Testis (tissue), 3 donors: Measurements from ENCODE around the gene SH3RF2. TPM values are rescaled to one million over a fixed set of nuclear protein-coding genes. Genes with fewer than 3 reads are reported as not detected.
"Not testable (repeated sequence)": the region's sequence is repeated elsewhere in the genome, so short reads cannot be mapped to it uniquely, and the experiment has no call there.

Source experiments
- DNase-seq: peaks from one replicate; pipeline ENCODE4 v3.0.0-alpha.2; 2019
- H3K27ac ChIP-seq, 2 donors: fragments of 200-600 bp; sonication (generic); one replicate each; pipeline ENCODE4 v1.5.1; 2019
- H3K27me3 ChIP-seq: fragments of 200-600 bp; sonication (generic); one replicate; pipeline ENCODE4 v1.5.1; 2019
- H3K36me3 ChIP-seq: fragments of 200-600 bp; sonication (generic); one replicate; pipeline ENCODE4 v1.5.1; 2017; ENCODE audit warnings: low read depth; ENCODE audit errors: missing control alignments
- H3K4me1 ChIP-seq: fragments of 200-600 bp; sonication (generic); one replicate; pipeline ENCODE4 v1.5.1; 2019
- H3K4me3 ChIP-seq, 2 donors: fragments of 200-600 bp; sonication (generic); one replicate each; pipeline ENCODE4 v1.5.1; 2017 to 2019
- H3K9me3 ChIP-seq: fragments of 200-600 bp; sonication (generic); one replicate; pipeline ENCODE4 v1.5.1; 2017
- POLR2A ChIP-seq: fragments of 450-650 bp; IDR thresholded peaks from one replicate; pipeline ENCODE4 v1.6.1; 2017; ENCODE audit warnings: antibody characterized with exemption, mild to moderate bottlenecking, moderate library complexity
- WGBS, 2 donors: methylation state at CpG; one replicate each; pipeline ENCODE4 v1.1.5; 2018; 5-methylcytosine and 5-hydroxymethylcytosine counted together
- intact Hi-C: fragments of 100-400 bp; cut with DNase I; formaldehyde crosslinking; loops from one replicate; pipeline ENCODE4 v1.15.1; 2023; ENCODE audit warnings: low total_unique reads
- polyA plus RNA-seq: library from polyadenylated mRNA; stranded (reverse); fragments of 350-450 nt; fragmentation: Illumina TruSeq; extraction: RNeasy Lipid Tissue Mini Kit (QIAGEN cat#74804); gene quantifications from one replicate; pipeline ENCODE4 v1.2.3, GENCODE V29; 2014; ENCODE audit warnings: low read depth, low replicate concordance; ENCODE audit not compliant: insufficient read depth
- total RNA-seq, 2 donors: library from RNA; depleted of rRNA; stranded (reverse); fragments of >200 nt; gene quantifications; one replicate each; pipeline ENCODE4 v1.2.3, GENCODE V29; 2016
- TF ChIP-seq, protein P1 (sequence below), 3 experiments: fragments of 450-650 bp in 2 of 3; fragments of 200-600 bp in 1 of 3; sonication (generic) in 1 of 3; IDR thresholded peaks; one replicate each; pipeline ENCODE4 v1.5.1; 2016 to 2019; ENCODE audit warnings: antibody characterized with exemption in 3 of 3, mild to moderate bottlenecking in 2 of 3, moderate library complexity in 1 of 3

Gene SH3RF2
- total and polyA plus RNA-seq, 3 donors from 2014 or later, result 127 to 416 (median 378) TPM

- peak; percentile 35 for DNase-seq
- Histone ChIP-seq H3K4me1 (peaks cover 9% of the 10 kb centered on the region), H3K27me3 (no peaks in the 10 kb centered on the region), H3K36me3 (no peaks in the 10 kb centered on the region), H3K9me3 (no peaks in the 10 kb centered on the region), H3K4me3 (no peak overlapping the region), H3K27ac (no peak overlapping the region)
- intact Hi-C loops, result no loop called here
- no peak for TF ChIP-seq POLR2A
- TF ChIP-seq, protein P1, sequence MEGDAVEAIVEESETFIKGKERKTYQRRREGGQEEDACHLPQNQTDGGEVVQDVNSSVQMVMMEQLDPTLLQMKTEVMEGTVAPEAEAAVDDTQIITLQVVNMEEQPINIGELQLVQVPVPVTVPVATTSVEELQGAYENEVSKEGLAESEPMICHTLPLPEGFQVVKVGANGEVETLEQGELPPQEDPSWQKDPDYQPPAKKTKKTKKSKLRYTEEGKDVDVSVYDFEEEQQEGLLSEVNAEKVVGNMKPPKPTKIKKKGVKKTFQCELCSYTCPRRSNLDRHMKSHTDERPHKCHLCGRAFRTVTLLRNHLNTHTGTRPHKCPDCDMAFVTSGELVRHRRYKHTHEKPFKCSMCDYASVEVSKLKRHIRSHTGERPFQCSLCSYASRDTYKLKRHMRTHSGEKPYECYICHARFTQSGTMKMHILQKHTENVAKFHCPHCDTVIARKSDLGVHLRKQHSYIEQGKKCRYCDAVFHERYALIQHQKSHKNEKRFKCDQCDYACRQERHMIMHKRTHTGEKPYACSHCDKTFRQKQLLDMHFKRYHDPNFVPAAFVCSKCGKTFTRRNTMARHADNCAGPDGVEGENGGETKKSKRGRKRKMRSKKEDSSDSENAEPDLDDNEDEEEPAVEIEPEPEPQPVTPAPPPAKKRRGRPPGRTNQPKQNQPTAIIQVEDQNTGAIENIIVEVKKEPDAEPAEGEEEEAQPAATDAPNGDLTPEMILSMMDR (IDR thresholded peaks at IDR 0.05), result no peak
- WGBS, 2 donors, result 64 to 73% methylated on average over 3 of the region's 3 CpGs
Measured at GRCh38 chr5:145951071-145951470, 14.7 kb downstream of the SH3RF2 start.

- Histone ChIP-seq H3K36me3 (no peaks in the 10 kb centered on the region), H3K9me3 (no peaks in the 10 kb centered on the region), H3K27ac (no peak overlapping the region), H3K27me3 (no peaks in the 10 kb centered on the region), H3K4me1 (peaks cover 13% of the 10 kb centered on the region), H3K4me3 (no peak overlapping the region)
- TF ChIP-seq, protein P1 (IDR thresholded peaks at IDR 0.05), result no peak
- TF ChIP-seq POLR2A, result no peak
- intact Hi-C loops, result no loop called here
- WGBS, 2 donors, result 43 to 68% methylated on average over 2 of the region's 2 CpGs
- peak; percentile 71 for DNase-seq
Measured at GRCh38 chr5:145953202-145953601, 16.8 kb downstream of the SH3RF2 start.

GRCh38 chr5:145954140-145954539 lies 17.8 kb downstream of the SH3RF2 start:
- H3K9me3 ChIP-seq, H3K27ac ChIP-seq, H3K27me3 ChIP-seq, H3K4me3 ChIP-seq, intact Hi-C loops, H3K36me3 ChIP-seq, DNase-seq: not testable (repeated sequence)
- WGBS, 2 donors, result 76 to 94% methylated on average over 3 of the region's 3 CpGs
- peaks cover 16% of the 10 kb centered on the region for H3K4me1 ChIP-seq

DNA sequence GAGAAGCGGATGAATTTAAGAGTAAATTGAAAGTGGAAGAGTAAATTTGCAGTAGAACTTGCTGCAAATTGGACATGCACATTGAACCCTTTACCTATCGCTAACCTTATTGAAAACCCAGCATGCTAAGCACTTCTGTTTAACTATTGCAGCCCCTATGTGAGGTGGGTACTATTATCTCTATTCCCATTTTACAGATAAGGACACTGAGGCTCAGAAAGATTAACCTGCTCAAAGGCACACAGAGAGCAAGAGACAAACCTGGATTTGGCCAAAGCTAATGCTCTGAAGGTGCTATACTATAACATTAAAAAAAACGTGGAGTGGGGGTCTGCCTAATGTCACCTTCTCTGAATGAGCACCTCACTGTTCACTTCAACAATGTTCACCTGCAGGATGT lies 21.0 kb downstream of the SH3RF2 start:
- H3K4me3 ChIP-seq, result no peak overlapping the region
- H3K36me3 ChIP-seq, result no peaks in the 10 kb centered on the region
- peak overlapping the region in 1 of 2 donors; percentile 11 for H3K27ac ChIP-seq
- TF ChIP-seq, protein P1 (IDR thresholded peaks at IDR 0.05), result no peak
- no peak for TF ChIP-seq POLR2A
- intact Hi-C loops, result no loop called here
- no peaks in the 10 kb centered on the region for H3K27me3 ChIP-seq
- DNase-seq, result no peak
- no peaks in the 10 kb centered on the region for H3K9me3 ChIP-seq
- peaks cover 17% of the 10 kb centered on the region for H3K4me1 ChIP-seq
- 86 to 92% methylated on average over 3 of the region's 3 CpGs for WGBS, 2 donors

- 33 to 42% methylated on average over 6 of the region's 6 CpGs for WGBS, 2 donors
- Histone ChIP-seq H3K27me3 (no peaks in the 10 kb centered on the region), H3K36me3 (no peaks in the 10 kb centered on the region)
Measured at GRCh38 chr5:145958436-145958835, 22.1 kb downstream of the SH3RF2 start.

More at GRCh38 chr5:145958436-145958835, 22.1 kb downstream of the SH3RF2 start:
- TF ChIP-seq, protein P1 (IDR thresholded peaks at IDR 0.05), result no peak
- no peak for TF ChIP-seq POLR2A
- H3K4me3 ChIP-seq, result no peak overlapping the region
- no peak overlapping the region for H3K27ac ChIP-seq
- no peak for DNase-seq
- H3K4me1 ChIP-seq, result peaks cover 17% of the 10 kb centered on the region
- intact Hi-C loops, result no loop called here
- no peaks in the 10 kb centered on the region for H3K9me3 ChIP-seq
